GM03348 (cell line): Measurements from ENCODE around the gene SLC12A3.
"Not testable (repeated sequence)": the region's sequence is repeated elsewhere in the genome, so short reads cannot be mapped to it uniquely, and the experiment has no call there.

Source experiments
- DNase-seq: peaks from one replicate; pipeline ENCODE4 v3.0.0; 2012; ENCODE audit warnings: low spot score

The SLC12A3 gene

DNA sequence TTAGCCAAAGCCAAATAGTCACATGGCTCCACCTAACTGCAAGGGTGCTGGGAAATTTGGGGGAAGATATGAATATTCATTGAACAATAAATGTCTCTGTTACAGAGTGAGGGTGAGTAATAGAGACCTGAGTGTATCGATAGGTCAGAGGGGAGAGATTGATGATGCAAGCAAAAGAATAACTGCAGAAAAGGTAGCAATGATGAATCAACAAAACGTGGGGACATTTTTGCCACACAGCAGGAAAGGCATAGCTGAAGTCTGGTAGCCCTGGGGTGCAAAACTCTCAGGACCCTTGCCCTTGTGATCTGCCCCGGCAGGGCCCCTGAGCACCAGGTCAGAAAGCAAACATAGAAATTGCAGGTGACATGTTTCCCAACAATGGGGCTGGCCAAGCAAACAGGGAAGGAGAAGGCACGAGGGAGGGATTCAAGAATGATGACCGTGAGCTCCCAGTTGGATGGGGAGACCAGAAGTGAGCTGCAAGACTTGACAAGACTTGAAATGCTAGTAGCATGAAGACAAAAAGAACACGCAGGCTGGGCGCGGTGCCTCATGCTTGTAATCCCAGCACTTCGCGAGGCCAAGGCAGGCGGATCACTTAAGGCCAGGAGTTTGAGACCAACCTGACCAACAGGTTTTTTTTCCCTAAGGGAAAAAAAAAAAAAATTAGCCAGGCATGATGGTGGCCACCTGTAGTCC is 54.2 kb downstream of the SLC12A3 start:
- no peak for DNase-seq

DNA sequence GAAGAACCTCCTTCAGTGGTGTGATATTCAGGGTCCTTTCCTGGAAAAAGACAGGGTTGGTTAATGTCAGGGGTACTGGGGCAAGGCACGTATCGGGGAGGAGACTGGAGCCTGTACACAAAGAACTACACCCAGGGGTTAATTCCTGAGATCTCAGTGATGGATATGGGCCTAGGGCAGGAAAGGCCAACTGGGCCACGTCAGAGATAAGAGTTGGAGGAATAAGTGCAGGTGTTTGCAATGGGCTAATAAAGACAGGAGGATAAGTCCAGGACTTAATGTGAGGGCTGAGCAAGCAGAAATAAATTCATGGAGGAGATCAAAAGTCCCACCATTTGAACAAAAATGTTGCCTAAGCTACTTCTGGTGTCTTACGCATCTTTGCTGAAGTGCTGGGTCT is 56.6 kb downstream of the SLC12A3 start:
- DNase-seq: no peak

DNA sequence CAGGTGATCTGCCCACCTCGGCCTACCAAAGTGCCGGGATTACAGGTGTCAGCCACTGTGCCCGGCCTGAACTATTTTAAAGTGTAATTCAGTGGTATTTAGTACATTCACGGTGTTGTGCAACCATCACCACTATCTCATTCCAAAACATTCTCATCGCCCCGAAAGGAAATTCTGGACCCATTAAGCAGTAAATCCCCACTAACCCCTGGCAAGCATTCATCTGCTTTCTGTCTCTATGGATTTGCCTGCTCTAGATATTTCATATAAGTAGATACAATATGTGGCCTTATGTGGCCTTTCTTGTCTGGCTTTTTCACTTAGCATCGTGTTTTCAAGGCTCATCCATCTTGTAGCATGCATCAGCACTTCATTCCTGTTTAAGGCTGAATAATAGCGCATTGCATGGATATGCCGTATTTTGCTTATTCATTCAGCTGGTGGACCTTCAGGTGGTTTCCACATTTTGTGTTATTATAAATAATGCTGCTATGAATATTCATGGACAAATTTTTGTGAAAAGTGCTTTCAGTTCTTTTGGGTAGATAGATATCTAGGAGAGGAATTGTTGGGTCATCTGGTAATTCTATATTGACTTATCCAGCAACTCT is 58.6 kb downstream of the SLC12A3 start:
- no peak for DNase-seq

DNA sequence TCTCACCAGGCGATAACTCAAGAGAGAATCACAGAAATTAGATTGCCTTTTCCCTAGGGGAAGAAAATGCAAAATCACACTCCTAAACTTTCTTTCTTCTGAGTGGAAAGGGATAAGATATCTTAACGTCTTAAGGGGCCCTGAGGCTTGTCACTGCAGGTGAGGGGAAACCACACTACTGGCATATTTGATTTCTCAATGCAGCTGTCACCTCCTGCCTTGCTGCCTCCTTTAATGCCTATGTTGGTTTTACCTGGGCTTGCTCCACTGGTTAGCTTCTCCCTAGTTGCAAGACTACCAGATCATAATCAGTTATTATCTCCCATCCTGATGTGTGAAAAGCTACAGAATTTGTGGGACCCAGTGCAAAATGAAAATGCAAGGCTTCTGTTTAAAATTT is 62.5 kb downstream of the SLC12A3 start:
- no peak for DNase-seq

DNA sequence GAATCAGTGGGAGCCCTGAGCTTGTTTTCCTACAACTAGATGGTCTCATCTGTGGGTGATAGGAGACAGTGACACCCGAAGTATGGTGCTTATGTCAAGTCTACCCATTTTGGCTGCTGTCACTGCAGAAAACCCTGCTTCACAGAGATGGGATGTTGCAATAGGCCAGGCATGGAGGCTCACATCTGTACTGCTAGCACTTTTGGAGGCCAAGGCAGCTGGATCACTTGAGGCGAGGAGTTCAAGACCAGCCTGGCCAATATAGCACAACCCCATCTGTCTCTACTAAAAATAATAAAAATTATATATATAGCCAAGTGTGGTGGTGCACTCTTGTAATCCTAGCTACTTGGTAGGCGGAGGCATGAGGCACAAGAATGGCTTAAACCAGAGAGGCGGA is 64.6 kb downstream of the SLC12A3 start:
- no peak for DNase-seq

DNA sequence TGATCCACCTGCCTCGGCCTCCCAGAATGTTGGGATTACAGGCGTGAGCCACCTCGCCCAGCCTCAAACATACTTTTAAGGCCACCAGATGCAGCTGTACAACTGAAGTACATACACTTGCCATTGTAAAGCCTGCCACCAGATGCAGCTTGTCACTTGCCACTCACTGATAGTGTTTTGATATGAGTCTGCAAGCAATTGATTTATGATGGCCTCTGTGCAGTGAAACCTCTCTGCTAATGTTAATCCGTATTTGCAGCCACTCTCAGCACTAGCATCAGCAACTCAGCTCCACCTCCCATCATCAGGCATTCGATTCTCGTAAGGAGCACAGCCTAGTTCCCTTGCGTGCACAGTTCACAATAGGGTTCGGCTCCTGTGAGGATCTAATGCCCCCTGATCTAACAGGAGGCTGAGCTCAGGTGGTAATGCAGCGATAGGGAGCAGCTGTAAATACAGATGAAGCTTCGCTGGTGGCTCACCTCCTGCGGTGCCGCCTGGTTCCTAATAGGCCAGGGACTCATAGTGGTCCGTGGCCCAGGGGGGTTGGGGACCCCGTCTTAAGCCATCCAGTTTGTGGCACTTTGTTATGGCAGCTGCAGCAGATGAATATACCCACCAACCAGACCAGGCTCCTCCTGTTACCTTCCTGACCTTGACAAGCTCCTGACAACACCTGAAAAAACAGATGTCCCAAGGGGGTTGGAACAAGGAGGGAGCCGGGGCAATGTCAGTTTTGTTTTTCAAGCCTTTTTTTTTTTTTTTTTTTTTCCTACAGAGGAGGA is 65.7 kb downstream of the SLC12A3 start:
- DNase-seq: no peak

DNA sequence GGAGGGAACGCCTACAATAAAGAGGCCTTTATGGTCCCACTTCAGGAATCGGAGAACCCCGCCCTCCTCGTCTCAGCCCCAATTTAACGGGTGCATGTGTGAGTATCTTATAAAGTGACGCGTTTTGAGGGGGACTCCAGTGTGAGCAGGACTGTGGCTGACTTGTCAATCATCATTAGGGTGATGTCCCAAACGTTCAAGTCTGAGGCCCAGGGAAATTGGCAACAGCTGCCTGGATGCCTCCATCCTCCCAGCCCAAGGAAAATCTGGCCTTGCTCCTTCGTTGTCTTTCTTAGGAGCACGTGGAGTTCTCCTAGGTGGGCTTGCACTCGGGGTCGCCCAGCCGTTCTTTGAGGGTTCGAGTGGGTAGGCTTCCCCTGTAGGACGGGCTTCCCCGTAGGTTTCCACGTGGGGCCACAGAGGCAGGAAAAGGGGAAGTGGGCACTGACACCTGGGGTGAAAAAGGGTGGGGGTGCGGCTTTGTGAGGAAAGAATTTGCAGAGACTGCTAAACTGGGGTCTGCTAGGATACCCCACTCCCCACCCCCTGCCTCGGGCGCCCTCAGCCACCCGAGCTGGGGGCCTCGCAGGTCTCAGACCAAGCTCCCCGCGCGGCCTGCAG is 66.4 kb downstream of the SLC12A3 start:
- no peak for DNase-seq

DNA sequence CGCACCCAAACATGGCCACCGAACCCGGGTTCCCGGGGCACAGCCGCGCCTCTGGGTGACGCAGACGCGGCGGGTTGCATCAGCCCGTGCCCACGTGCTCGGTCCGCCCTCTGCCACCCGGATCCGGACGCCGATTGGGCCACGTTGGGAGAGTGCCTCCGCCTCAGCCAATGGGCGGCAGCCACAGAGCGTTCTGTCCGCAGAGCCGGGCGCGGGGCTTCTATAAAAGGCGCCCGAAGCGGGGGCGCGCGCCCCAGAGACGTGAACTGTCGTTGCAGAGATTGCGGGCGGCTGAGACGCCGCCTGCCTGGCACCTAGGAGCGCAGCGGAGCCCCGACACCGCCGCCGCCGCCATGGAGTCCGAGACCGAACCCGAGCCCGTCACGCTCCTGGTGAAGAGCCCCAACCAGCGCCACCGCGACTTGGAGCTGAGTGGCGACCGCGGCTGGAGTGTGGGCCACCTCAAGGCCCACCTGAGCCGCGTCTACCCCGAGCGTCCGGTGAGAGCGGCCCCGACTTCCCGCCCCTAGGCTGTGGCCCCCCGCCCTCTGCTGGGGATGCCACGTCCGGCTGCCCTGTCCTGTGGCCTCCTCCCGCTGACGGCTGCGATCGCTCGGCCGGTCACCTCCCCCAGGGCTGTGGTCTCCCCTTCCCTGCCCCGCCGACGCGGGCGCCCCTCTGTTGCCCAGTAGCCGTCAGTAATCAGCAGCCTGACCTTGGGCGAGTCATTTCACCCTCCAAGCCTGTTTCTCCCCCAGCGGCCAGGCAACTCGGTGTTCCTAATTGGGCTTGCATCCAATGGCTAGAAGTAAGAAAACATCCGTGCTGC is 67.1 kb downstream of the SLC12A3 start, which contains the start of gene HERPUD1:
Gene HERPUD1 (plus strand): TSS at position 251 of the 829 bp plus-strand sequence. CDS start 103 bp downstream, at position 354.
- peak; percentile 100 for DNase-seq

DNA sequence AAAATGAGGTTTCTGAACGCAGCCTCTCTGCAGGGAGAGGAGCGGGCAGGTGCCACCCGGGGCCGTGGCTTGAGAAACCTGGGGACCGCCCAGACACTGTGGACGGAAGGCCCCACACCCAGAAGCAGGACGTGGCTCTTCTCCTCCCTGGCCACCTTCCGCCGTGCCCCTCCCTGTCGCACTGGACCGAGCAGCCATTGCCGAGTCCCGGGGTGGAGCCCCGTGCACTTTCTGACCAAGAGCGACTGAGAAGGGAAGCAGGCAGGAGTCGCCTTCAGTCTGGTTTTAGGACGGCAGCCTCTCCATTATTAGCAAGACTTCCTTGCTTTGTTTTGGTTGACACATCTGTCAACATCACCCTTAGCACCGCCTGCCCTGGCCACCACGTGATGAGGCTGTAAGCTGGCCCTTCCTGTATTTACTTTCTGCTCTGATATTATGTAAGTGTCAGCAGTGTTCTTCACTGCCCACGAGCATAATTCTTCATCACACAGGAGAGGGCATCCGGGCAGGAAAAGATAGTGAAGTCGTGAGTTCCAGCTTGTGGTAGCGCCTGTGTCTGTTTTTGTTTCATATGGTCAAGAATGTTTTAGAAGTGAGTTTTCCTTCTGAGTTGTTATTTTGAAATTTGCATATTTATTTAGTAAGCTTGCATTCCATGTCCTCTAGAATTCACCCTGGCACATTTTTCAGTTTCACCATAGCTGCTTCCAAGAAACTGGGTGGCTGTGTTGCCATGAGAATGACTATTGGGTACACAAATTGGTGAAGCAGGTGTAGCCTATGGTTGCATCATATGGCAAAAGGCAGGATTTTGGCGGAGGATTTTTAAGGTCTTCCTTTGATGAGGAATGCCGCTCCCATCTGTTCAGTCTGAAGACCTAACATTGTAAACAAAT is 68.0 kb downstream of the SLC12A3 start:
- DNase-seq: peak; percentile 73

DNA sequence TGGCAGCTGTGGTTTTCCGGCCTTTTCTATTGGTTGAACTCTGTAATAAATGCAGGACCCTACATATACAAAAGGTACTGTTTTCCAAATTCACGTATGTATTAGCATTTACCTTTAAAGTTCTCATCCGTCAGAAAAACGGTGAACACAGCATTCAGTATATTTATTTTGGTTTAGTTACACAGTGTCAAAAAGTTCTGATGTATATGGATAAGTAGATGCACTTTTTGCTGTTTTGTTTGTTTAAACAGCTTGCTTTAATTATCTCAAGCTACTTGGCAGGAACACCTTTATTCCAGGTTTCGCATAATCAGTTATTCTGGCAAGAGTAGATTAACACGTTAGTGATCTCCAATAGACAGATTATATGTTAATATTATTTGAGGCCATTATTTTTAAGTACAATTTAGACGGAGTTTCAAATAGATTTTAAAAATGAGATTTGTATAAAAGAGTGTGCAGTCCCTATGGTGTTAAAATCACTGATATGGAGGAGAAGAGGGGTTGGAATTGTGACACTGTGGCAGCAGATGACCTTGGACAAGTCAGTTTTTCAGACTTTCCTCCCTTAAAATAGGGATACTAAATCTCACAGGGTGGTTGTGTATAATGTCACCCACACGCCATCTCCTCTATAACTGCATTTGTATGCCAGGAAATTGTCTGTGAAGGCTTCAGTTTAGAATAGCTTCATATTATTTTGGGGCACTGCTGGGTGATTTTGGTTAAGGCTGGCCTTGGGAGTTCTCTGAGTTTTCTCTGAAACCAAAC is 69.0 kb downstream of the SLC12A3 start:
- no peak for DNase-seq

DNA sequence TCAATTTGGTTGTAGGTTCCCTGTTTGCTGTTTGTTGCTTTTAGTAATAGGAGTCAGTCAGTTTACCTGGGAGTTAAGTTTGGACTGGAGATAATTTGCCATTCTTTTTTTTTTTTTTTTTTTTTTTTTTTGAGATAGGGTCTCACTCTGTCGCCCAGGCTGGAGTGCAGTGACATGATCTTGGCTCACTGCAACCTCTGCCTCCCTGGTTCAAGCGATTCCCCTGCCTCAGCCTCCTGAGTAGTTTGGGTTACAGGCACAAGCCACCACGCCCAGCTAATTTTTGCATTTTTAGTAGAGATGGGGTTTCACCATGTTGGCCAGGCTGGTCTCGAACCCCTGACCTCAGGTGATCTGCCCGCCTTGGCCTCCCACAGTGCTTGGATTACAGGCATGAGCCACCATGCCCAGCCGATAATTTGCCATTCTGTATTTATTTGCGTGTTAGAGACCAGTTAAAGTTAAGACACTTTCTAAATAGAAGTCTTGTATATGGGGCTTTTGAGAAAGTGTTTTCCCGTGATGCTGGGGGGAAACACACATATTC is 69.7 kb downstream of the SLC12A3 start:
- not testable (repeated sequence) for DNase-seq

DNA sequence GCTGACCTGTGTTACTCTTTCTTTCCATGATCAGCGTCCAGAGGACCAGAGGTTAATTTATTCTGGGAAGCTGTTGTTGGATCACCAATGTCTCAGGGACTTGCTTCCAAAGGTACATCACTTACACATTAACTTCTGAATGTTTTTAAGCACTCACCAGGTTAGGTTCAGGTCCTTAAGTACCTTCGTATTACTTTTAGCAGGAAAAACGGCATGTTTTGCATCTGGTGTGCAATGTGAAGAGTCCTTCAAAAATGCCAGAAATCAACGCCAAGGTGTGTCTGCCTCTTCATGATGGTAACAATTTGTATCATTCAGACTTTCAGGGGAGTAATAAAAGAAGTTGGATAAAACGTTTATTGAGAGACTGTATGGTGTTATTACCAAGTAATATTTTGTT is 70.2 kb downstream of the SLC12A3 start:
- DNase-seq: no peak

DNA sequence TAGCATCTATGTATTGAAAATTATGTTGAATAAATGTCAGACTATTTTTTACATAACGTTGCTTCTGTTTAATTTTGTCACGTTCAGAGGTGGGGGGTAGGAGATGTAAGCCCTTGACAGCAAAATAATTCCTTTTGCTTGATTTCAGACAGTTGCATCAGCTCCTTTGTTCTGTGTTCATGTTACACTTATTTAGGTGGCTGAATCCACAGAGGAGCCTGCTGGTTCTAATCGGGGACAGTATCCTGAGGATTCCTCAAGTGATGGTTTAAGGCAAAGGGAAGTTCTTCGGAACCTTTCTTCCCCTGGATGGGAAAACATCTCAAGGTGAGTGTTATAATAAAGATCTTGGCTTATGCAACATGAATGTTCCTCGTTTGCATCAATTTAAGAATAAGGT is 71.5 kb downstream of the SLC12A3 start:
- no peak for DNase-seq

DNA sequence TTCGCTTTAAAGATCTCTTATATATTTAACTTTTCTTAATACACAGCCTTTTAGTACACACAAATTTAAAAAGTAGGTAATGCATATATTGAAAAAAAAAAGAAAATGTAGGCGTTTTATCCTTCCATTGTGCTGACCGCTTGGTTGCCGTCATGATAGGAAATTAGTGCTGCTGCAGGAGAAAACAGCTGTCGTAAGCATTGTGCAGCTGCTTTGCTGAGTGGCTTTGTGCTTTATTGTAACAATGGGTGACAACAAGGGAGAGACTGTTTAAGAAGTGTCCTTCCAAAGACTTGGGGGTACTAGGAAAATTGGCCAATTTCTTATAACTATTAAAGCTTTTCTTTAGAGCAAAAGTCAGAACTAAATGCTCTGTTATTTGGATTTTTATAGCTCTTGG is 71.9 kb downstream of the SLC12A3 start:
- no peak for DNase-seq

DNA sequence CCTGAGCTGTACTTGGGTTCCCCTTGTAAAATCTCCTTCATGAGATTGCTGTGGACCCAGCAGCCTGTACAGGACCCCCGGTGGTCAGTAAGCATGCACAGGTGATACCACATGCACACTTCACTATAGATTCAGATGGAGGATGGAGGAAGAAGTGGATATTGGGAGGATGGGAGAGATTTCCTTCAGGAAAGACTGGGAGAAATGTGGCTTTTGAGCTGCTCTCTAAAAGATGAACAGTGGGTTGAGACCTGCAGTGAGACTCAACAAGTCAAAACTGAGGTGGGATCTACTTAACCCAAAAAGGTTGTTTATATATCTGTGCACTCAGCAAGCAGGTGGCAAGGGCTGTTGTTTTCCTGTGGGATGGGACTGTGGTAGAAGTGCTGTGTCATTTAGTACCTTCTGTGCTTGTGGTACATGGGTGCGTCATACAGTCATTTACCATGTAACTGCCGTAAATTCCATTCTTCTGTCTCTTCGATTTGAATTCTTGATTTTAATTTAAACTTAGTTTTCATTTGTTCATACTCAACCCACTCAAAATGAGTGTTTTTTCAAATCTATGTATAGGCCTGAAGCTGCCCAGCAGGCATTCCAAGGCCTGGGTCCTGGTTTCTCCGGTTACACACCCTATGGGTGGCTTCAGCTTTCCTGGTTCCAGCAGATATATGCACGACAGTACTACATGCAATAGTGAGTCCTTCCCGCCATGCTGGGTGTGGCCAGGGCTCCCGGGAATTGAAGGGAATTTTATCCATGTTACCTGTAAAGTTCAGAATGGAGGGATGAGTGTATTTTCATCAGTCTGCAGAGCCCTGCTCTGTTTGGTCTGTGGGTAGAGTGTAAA is 73.9 kb downstream of the SLC12A3 start:
- DNase-seq: no peak

DNA sequence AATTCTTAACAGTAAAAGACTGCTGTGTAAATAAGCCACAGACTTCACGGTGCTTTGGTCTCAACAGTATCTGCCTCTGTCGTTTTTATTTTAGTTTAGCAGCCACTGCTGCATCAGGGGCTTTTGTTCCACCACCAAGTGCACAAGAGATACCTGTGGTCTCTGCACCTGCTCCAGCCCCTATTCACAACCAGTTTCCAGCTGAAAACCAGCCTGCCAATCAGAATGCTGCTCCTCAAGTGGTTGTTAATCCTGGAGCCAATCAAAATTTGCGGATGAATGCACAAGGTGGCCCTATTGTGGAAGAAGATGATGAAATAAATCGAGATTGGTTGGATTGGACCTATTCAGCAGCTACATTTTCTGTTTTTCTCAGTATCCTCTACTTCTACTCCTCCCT is 74.8 kb downstream of the SLC12A3 start:
- no peak for DNase-seq

DNA sequence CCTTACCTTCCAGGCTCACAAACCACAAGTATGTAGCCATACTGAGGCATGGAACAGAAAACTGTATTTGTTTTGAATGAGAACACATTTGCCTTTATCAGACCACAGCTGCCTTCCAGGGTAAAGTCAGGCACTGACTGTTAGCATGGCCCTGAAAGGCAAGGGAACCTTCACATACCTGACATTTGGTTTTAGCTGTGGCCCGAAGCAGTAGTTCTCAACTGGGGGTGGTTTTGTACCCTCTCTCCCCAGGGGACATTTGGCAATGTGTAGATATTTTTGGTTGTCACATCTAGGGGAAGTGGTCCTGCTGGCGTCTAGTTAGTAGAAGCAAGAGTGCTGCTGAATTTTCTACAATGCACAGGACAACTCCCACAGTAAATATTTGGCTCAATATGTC is 76.1 kb downstream of the SLC12A3 start:
- no peak for DNase-seq

DNA sequence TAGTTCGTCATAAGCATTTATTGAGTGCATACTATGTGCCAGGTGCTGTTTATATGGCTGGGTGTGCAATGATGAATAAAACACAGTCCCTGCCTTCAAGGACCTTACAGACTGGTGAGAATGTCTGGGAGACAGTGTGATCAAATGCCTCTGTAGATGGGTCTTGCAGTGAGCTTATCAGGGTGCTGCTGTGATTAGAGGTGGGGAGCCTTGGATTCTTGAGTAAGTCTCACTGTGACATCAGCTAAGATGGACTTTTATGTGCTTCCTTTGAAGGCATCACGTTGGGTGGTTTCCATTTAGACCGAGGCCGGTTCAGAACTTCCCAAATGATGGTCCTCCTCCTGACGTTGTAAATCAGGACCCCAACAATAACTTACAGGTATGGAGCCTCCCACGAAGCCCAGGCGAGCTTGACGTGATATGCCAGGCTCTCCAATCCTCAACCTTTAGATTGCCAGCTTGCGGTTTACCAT is 76.9 kb downstream of the SLC12A3 start:
- no peak for DNase-seq
